OCI-LY1 (cell line): ENCODE data around the gene RET.

Experiments used
- H2AFZ ChIP-seq: fragments of 200-600 bp; sonication (generic), shearing (Covaris generic); 2 replicates; pipeline ENCODE4 v1.6.0; 2014; ENCODE audit warnings: antibody characterized with exemption, mild to moderate bottlenecking, low read length
- H3F3A ChIP-seq: fragments of 200-600 bp; sonication (generic), shearing (Covaris generic); 2 replicates; pipeline ENCODE4 v1.6.0; 2014; ENCODE audit warnings: mild to moderate bottlenecking, antibody characterized with exemption, low read length, moderate library complexity; ENCODE audit not compliant: insufficient read depth
- H3K27ac ChIP-seq: fragments of 200-600 bp; sonication (generic); 2 replicates; pipeline ENCODE4 v1.5.1; 2014; ENCODE audit warnings: low read length, mixed run types, mild to moderate bottlenecking, low read depth; ENCODE audit not compliant: poor library complexity, severe bottlenecking
- H3K27me3 ChIP-seq: fragments of 200-600 bp; sonication (generic); 2 replicates; pipeline ENCODE4 v1.6.0; 2014; ENCODE audit warnings: antibody characterized with exemption, mild to moderate bottlenecking, low read length, moderate library complexity; ENCODE audit not compliant: insufficient read depth
- H3K36me3 ChIP-seq: fragments of 200-600 bp; sonication (generic); 2 replicates; pipeline ENCODE4 v1.6.1; 2014; ENCODE audit warnings: mild to moderate bottlenecking, antibody characterized with exemption, low read length, moderate library complexity, mixed read lengths; ENCODE audit not compliant: insufficient read depth
- H3K4me1 ChIP-seq: fragments of 200-600 bp; sonication (generic); 2 replicates; pipeline ENCODE4 v1.5.1; 2014; ENCODE audit warnings: mild to moderate bottlenecking, low read length, moderate library complexity; ENCODE audit not compliant: insufficient read depth, severe bottlenecking
- H3K4me2 ChIP-seq: fragments of 200-600 bp; sonication (generic), shearing (Covaris generic); 2 replicates; pipeline ENCODE4 v1.6.1; 2014; ENCODE audit warnings: low read length
- H3K4me3 ChIP-seq: fragments of 200-600 bp; sonication (generic); 2 replicates; pipeline ENCODE4 v1.5.1; 2014; ENCODE audit warnings: low read length, low read depth, mild to moderate bottlenecking, mixed read lengths; ENCODE audit not compliant: poor library complexity, severe bottlenecking
- H3K79me2 ChIP-seq: fragments of 200-600 bp; shearing (Covaris generic); 2 replicates; pipeline ENCODE4 v1.6.1; 2016; ENCODE audit warnings: mixed run types, low read length, mixed read lengths; ENCODE audit not compliant: insufficient read depth
- H3K9ac ChIP-seq: fragments of 200-600 bp; sonication (generic), shearing (Covaris generic); 2 replicates; pipeline ENCODE4 v1.6.1; 2014; ENCODE audit warnings: mild to moderate bottlenecking, low read length, mixed read lengths
- H3K9me2 ChIP-seq: fragments of 200-600 bp; sonication (generic), shearing (Covaris generic); 2 replicates; pipeline ENCODE4 v1.6.1; 2014; ENCODE audit warnings: low read depth, mild to moderate bottlenecking, low read length, mixed read lengths
- H3K9me3 ChIP-seq: fragments of 200-600 bp; shearing (Covaris generic); 2 replicates; pipeline ENCODE4 v1.6.1; 2014; ENCODE audit warnings: low read length, mixed read lengths
- H4K20me1 ChIP-seq: fragments of 200-600 bp; sonication (generic), shearing (Covaris generic); 2 replicates; pipeline ENCODE4 v1.6.0; 2016; ENCODE audit warnings: mild to moderate bottlenecking, low read length; ENCODE audit not compliant: insufficient read depth
- CTCF ChIP-seq: fragments of 200-600 bp; sonication (generic), shearing (Covaris generic); IDR thresholded peaks from 2 replicates; pipeline ENCODE4 v1.5.1; 2017; ENCODE audit warnings: mild to moderate bottlenecking, antibody characterized with exemption, low read length, moderate library complexity, mixed read lengths
- EZH2 ChIP-seq: fragments of 200-600 bp; sonication (generic), shearing (Covaris generic); IDR thresholded peaks from 2 replicates; pipeline ENCODE4 v1.8.0; 2017; ENCODE audit warnings: borderline replicate concordance, mixed run types, mild to moderate bottlenecking, antibody characterized with exemption, low read length, moderate library complexity, mixed read lengths

Gene RET

GRCh38 chr10:43054593-43054992 lies 22.3 kb upstream of the RET start:
- Histone ChIP-seq H3K36me3 (no peaks in the 10 kb centered on the region), H3K9me3 (no peaks in the 10 kb centered on the region), H3K79me2 (no peaks in the 10 kb centered on the region), H3K4me2 (no peak overlapping the region), H3K9me2 (no peaks in the 10 kb centered on the region), H3K27ac (no peak overlapping the region), H3K4me3 (no peak overlapping the region), H3K27me3 (no peaks in the 10 kb centered on the region), H3K9ac (no peak overlapping the region), H4K20me1 (no peaks in the 10 kb centered on the region), H3F3A (no peaks in the 10 kb centered on the region), H3K4me1 (no peaks in the 10 kb centered on the region), H2AFZ (no peak overlapping the region)
- TF ChIP-seq CTCF (no peak), EZH2 (no peak)

GRCh38 chr10:43055217-43055616 lies 21.7 kb upstream of the RET start:
- Histone ChIP-seq H3K9me3 (no peaks in the 10 kb centered on the region), H3K79me2 (no peaks in the 10 kb centered on the region), H4K20me1 (no peaks in the 10 kb centered on the region), H3F3A (no peaks in the 10 kb centered on the region), H3K4me1 (no peaks in the 10 kb centered on the region), H3K4me2 (no peak overlapping the region), H2AFZ (no peak overlapping the region), H3K36me3 (no peaks in the 10 kb centered on the region), H3K27ac (no peak overlapping the region), H3K4me3 (no peak overlapping the region), H3K9ac (no peak overlapping the region), H3K27me3 (no peaks in the 10 kb centered on the region), H3K9me2 (no peaks in the 10 kb centered on the region)
- no peak for TF ChIP-seq EZH2
- no peak for TF ChIP-seq CTCF

- Histone ChIP-seq H3K27ac (no peak overlapping the region), H3K79me2 (no peaks in the 10 kb centered on the region), H3K4me1 (no peaks in the 10 kb centered on the region), H3K4me3 (no peak overlapping the region), H2AFZ (no peak overlapping the region), H3K9me2 (no peaks in the 10 kb centered on the region), H3F3A (no peaks in the 10 kb centered on the region), H3K27me3 (no peaks in the 10 kb centered on the region), H4K20me1 (no peaks in the 10 kb centered on the region), H3K9ac (no peak overlapping the region), H3K4me2 (no peak overlapping the region), H3K9me3 (no peaks in the 10 kb centered on the region), H3K36me3 (no peaks in the 10 kb centered on the region)
- no peak for TF ChIP-seq EZH2
- no peak for TF ChIP-seq CTCF
Observed at GRCh38 chr10:43055991-43056567, 20.8 kb upstream of the RET start.
